SU-DHL-6 (cell line): ENCODE data around the gene RRM2.

Experiments used
- EZH2phosphoT487 ChIP-seq: fragments of 200-600 bp; sonication (generic), shearing (Covaris generic); conservative IDR thresholded peaks from 2 replicates; pipeline ENCODE4 v1.6.1; 2018; ENCODE audit warnings: mild to moderate bottlenecking, antibody characterized with exemption, low read length, moderate library complexity, mixed read lengths
- TF ChIP-seq, protein P1 (sequence below): fragments of 200-600 bp; sonication (generic); IDR thresholded peaks from one replicate; pipeline ENCODE4 v1.5.1; 2017; ENCODE audit warnings: antibody characterized with exemption, mild to moderate bottlenecking, low read length, moderate library complexity; ENCODE audit not compliant: insufficient read depth, poor library complexity, severe bottlenecking

DNA sequence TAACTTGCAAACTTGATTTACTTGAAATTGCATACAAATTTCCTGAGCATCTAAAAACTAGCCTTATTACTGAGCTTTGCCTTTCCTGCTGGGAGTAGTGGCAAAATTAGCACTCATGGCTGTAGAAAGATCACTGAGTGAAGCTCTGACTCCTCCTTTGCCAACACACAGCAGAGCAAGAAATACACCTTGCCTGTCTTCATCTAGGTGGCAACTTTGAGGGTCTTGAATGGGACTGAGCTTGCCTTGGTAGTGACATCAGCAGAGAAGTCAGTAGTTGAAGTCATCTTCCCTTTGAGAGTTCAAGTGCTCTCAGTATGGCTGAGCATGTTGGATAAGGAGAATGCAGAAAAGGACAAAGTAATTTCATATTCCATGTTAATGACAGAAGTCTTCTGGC is 5.9 kb downstream of the RRM2 start:
- TF ChIP-seq, protein P1, sequence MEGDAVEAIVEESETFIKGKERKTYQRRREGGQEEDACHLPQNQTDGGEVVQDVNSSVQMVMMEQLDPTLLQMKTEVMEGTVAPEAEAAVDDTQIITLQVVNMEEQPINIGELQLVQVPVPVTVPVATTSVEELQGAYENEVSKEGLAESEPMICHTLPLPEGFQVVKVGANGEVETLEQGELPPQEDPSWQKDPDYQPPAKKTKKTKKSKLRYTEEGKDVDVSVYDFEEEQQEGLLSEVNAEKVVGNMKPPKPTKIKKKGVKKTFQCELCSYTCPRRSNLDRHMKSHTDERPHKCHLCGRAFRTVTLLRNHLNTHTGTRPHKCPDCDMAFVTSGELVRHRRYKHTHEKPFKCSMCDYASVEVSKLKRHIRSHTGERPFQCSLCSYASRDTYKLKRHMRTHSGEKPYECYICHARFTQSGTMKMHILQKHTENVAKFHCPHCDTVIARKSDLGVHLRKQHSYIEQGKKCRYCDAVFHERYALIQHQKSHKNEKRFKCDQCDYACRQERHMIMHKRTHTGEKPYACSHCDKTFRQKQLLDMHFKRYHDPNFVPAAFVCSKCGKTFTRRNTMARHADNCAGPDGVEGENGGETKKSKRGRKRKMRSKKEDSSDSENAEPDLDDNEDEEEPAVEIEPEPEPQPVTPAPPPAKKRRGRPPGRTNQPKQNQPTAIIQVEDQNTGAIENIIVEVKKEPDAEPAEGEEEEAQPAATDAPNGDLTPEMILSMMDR, result no peak
- TF ChIP-seq EZH2phosphoT487, result no peak
